Activated CD4-positive, alpha-beta T cell treated with anti-CD3 and anti-CD28 coated beads, Interleukin-2, amount 50 U/mL, for 48 hours (primary cell): ENCODE data around the gene MDK.

Experiments used
- DNase-seq, 2 experiments: peaks; one replicate each; pipeline ENCODE4 v3.0.0-alpha.2; 2020

MDK gene

DNA sequence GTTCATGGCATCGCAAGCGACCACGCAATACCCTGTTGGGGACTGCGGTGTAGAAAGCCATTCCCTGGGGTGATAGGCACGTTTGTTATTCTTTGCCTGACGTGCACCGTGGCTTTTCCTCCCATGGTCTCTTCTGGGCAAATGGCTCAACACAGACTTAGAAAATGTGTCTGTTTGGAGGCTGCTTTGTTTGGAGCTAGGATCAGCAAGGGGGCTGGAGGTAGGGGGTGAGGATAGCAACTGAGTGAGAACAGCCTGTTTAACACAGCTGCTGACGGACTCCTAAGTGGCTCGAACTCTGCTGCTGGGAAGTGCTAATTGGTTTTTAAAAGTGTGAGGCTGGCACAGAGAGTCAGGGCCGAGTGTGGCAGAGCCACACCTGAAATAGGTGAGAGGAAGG, 26.2 kb downstream of the MDK start:
- no peak for DNase-seq

DNA sequence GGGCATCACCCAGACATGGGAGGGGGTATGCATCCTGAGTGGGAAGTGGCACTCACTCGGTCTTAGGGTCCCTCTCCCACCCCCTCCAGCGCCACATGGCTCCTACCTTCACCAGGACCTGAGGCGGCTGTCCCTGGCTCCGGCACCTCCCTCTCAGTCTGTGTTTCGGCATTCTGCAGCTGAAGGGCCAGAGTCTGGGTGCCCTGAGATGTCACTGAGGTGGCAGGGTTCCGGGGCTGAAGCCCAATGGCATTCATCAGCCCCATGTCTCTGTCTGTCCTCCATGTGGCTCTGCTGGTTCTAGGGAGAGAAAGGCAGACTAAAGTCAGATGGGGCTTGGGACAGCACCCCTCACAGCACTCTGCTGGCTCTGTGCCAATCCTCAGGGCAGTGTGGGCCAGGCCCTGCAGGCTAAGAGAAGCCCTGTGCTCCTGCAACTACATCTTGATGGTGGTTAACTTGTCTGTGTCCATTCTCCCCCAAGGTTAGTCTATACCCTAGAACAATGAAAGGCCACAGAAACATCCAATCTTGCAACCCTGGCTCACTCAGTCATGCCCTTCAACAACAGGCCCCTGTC, 27.0 kb downstream of the MDK start:
- no peak for DNase-seq

DNA sequence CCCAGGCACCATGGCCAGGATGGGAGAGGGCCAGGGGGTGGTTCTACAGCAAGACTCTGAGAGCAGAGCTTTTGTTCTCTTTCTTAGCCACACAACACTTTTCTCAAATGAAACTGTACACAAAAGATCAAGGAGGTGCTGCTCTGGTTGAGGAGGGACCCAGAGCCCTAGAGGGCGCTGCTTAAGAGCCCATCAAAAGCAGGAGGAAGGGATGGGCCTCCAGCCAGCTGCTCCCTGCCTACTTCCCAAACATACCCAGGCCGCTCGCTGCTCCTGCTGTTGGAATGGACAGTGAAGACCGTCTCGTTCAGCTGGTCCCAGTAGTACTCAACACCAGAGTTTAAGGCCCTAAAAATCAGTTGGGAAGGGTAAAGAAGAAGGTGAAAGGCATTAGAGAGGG, 28.6 kb downstream of the MDK start:
- no peak for DNase-seq

DNA sequence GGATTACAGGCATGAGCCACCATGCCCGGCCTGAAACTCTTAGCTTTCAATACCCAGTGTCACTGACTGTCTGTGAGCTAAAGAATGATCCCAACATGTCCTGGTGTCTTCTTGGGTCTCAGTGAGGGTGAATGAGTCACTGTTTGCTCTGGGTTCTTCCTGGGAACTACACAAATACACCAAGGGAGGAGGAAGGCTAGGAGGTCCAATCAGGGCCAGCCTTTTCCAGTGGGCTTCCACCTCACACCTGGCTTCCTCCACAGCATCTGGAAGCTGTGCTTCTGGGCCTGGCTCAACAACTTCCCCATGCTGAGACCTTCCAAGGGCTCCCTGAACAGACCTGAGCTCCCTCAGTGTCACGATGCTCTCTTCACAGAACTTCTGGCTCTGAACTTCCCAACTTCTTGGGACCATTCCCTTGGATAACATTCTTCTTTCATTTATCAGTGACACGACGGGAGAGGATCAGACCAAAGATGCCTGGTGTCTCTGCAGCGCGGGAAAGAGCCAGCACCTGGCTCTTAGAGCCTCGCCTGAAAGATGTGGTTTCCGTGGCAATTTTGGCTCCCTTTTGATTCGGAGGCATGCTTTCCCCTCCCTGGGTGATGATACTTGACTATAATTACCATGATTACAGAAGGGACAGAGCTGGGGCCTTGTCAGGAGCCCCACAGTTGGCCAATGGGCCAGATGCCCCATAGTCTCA, 32.4 kb downstream of the MDK start:
- DNase-seq, result no peak

DNA sequence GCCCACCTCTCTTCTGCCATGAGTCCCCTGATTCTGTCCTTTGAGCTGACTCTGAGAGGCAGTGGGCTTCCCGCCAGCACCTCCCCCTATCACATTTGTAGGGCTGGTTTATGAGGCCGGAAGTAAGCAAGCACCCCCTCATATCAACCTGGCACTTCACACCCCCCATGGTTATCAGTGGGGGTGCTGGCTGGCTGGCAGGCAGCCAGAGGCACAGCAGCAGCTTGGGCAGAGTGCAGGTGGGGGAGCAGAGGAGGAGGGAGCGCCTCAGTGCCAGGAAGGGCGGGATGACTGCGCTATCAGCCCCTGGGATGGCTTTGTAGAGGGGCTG, 33.0 kb downstream of the MDK start:
- no peak for DNase-seq

DNA sequence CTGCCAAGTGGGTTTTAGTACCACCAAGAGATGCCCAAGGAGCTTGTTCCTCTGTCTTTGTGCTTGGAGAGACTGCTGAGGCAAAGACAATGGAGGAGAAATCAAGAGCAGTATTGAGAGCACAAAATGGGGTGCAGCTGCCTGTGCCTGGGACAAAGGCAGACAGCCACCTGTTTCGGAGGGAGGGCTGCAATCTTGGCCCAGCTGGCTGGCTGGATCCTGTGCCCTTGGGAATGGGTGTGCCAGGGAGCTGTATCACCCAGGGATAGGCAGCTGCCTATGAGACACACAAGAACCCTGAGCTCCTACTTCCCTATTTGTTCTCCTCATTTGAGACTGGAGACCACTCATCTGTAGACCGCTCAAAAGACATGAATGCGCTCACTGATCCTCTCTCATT, 33.4 kb downstream of the MDK start:
- DNase-seq, result no peak

DNA sequence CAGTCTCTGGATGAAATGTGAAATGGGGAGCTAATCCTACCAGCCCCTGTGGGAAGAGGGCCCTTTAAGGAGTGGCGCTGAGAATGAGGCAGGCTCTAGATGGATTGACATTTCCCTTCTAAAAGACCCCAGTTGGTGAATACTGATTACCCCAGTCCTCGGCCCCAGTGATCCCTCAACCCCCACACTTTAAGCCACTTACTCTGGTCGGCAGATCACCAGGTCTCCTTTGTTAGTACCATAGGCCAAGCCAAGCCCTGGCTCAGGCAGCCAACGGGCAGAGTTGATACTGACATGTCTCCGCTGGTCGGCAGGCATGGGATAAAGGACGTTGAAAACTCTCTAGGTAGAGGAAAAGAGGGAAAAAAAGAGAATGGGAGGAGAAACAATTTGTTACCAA, 36.2 kb downstream of the MDK start:
- DNase-seq, result no peak

DNA sequence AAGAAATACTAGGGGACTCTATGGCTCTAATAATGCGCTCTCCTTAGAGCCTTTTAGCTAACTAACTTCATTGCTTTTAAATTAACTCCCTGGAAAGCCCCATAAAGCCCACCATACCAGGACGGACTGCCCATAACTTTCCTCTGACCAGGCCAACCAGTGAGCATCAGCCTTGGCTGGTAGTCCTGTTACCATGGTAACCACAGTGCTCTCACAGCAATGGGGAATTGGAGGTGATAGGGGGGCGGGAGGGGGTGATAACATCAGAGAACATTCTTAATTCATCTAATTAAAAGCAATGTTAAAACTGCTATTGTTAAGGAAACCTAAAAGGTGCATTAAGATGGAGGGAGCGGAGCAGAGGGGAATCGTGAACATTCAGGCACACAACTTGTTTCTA, 37.3 kb downstream of the MDK start:
- DNase-seq, result no peak

DNA sequence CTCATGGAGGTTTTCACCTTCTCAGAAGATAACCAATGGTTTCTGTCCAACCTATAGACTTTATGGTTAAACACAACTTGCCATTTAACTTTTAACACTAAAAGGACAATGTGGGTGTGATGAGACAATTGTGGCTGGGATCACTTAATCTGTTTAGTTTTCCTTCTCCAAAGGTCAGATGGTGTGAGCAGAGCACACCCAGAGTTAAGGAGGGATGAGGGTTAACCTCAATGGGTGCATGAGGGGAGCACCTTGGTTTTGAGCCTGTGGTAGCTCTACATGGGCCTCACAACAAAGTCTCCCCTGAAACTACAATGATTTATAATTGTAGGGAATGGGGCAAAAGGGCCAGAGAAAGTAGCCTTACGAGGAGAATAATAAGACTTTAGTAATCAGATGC, 39.0 kb downstream of the MDK start:
- no peak for DNase-seq

DNA sequence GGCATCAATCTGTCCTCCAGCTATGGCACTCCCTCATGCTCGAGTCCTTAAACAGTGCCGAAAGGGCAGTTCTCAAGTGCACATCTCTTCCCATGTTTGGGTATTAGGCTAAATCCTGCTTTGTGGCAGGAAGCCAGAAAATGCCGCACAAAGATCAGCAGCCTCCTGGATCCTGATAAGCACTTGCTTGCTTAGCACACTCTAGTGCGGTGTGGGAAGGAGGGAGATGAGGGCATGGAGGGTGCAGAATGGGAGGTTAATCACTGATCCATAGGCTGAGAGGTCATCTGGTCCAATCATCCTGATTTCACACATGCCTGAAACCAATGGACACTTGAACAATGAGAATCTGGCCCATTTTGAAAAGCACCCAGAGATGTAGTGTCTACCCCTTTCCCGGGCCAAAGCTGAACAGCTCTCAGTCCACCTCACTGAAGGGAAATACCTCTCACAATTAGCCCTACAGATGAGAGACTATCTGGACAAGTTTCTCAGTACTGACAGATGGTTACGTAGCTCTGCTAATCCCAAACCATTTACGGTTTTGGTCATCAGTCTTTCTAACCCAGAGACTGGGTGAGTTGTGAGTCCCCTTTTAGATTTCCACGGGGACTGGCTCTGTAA, 39.9 kb downstream of the MDK start:
- DNase-seq, result no peak

DNA sequence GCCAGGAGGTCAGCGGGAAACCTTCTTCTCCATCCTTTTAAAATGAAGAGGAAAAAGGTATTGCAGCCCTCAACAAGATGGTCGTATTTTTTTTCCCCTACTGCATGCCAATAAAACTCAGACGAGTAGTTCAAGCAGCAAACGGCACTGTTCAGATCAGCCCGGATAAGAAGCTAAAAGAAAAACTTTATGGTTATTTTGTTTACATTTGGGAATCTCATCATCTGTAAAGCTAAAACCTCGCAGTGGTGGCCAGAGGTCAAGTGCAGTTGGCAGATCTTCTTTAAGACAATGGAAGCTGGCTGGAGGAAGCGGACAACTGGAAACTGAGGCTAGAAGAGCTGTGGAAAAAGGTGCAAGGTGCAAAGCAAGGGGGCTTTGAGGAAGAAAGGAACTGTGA, 41.1 kb downstream of the MDK start:
- DNase-seq, result no peak

DNA sequence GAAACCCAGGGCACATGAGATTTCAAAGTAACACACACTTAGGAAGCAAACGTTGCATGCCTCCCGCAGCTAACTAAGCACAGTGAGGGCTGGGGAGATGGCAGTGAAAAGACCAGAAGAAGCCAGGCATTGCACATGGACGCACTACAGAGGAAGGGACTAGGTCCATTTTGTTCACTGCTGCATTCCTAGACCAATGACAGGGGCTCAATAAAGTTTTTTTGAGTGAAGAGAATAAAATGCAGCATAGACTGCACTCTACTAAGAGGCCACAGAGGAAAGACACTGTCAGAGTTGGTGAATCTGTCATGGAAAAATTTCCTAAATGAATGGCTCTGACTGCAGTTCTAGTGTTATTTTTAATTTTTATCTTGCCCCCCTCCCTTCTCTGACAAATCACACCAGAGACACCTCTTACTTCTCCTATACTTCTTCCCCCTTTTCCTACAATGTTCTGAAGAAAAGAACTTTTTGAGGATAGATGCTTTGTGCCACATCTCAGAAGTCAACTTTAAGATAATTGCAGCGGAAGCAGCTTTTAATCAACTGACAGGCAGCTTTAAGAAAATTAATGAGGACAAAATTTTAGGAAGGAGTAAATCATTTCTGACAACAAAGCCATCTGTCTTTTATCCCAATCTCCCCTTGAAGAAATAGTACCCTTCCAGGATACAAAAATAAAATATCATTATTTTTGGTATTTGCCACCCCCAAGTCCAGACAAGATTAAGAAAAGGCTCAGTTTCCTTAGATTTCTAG, 44.9 kb downstream of the MDK start:
- DNase-seq, result no peak

DNA sequence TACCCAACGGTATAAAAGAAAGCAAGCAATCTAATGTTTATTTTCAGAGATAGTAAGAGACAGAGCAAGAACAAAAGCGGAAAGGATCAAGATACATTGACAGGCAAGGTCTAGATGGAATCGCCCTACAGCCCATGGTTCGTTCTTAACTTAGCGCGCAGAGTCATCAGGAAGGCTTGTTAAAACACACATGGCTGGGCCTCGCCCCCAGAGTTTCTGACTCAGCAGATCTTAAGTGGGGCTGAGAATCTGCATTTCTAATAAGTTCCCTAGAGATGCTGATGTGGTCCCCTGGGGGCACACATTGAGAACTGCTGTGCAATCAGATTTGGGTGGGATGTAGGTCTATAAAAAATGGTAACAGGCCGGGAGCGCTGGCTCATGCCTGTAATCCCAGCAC, 45.9 kb downstream of the MDK start:
- no peak for DNase-seq

DNA sequence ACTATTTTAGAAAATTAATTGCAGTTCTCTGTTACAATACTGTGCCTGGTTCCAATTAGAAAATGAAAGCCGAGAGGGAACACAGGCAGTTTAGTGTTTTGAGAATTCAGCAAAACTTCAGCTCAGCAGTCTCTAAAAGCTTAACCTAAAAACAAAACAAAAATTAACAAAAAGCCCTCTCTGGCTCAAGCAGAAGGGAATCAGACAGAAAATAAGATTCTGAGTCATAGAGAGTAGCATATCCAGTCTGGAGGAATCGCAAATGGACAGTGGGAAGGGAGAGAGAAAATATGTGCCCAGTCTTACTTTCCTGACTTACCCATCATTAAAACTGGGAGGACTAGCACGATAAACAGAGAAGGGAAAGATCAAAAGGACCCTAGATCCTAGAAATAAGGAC, 48.2 kb downstream of the MDK start:
- no peak for DNase-seq

DNA sequence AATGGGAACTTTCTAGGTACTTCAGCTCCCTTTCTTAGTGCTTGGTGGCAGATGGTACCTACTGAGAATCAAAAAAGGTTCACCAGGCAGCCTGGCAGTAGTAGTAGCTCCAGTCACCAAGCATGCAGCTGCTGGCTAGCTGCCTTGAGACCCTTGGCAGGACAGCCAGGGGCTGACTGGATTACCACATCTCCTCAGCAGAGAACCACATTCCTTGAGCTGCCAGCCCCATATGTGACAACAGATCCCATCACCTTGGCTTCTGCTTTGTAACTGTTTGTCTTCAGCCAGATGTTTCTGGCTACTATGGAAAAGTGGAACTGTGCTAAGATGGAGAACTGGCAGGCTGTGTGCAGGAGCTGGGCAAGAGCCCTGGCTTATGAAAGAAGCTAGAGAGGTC, 49.7 kb downstream of the MDK start:
- no peak for DNase-seq
